Thymus (tissue), 11 donors: ENCODE data around the gene OPCML. TPM values are rescaled to one million over a fixed set of nuclear protein-coding genes. Genes with fewer than 3 reads are reported as not detected.

Source experiments
- DNase-seq, 9 donors: peaks; one replicate each; pipeline ENCODE4 v3.0.0-alpha.2; 2013; ENCODE audit warnings: low spot score in 9 of 9, low read depth in 6 of 9, missing footprints in 1 of 9
- H3K27ac ChIP-seq, 2 donors: one replicate each; pipeline ENCODE4 v1.5.1; 2013; ENCODE audit warnings: control low read depth in 1 of 2, low read depth in 1 of 2, low read length in 1 of 2, mild to moderate bottlenecking in 1 of 2, moderate library complexity in 1 of 2
- H3K27me3 ChIP-seq, 2 donors: one replicate each; pipeline ENCODE4 v1.5.1; 2013; ENCODE audit warnings: low read length in 1 of 2; ENCODE audit not compliant: control insufficient read depth in 2 of 2, insufficient read depth in 1 of 2
- H3K36me3 ChIP-seq, 2 donors: one replicate each; pipeline ENCODE4 v1.5.1; 2013; ENCODE audit warnings: low read length in 1 of 2, mild to moderate bottlenecking in 1 of 2, moderate library complexity in 1 of 2; ENCODE audit not compliant: control insufficient read depth in 2 of 2, insufficient read depth in 2 of 2
- H3K4me1 ChIP-seq, 2 donors: one replicate each; pipeline ENCODE4 v1.5.1; 2013; ENCODE audit warnings: low read length in 2 of 2; ENCODE audit not compliant: control insufficient read depth in 2 of 2, insufficient read depth in 2 of 2
- H3K4me3 ChIP-seq, 2 donors: one replicate each; pipeline ENCODE4 v1.5.1; 2013; ENCODE audit warnings: low read length in 2 of 2, control low read depth in 1 of 2, mild to moderate bottlenecking in 1 of 2
- H3K9me3 ChIP-seq, 2 donors: one replicate each; pipeline ENCODE4 v1.5.1; 2013; ENCODE audit warnings: low read length in 1 of 2, mild to moderate bottlenecking in 1 of 2; ENCODE audit not compliant: control insufficient read depth in 2 of 2, insufficient read depth in 1 of 2
- WGBS: extraction: QIAGEN DNeasy Blood & Tissue Kit; methylation state at CpG from one replicate; pipeline ENCODE4 v1.1.7; 2013; 5-methylcytosine and 5-hydroxymethylcytosine counted together
- polyA plus RNA-seq: library from polyadenylated mRNA; stranded (reverse); fragments of 200-250 nt; gene quantifications from one replicate; pipeline ENCODE4 v1.2.3, GENCODE V29; 2013
- total RNA-seq: library from RNA; stranded (reverse); fragments of 120-200 nt; gene quantifications from one replicate; pipeline ENCODE4 v1.2.4, GENCODE V29; 2013
- donor health status: healthy.

OPCML gene
- total and polyA plus RNA-seq, 2 donors, result 0.07 to 0.09 TPM

DNA sequence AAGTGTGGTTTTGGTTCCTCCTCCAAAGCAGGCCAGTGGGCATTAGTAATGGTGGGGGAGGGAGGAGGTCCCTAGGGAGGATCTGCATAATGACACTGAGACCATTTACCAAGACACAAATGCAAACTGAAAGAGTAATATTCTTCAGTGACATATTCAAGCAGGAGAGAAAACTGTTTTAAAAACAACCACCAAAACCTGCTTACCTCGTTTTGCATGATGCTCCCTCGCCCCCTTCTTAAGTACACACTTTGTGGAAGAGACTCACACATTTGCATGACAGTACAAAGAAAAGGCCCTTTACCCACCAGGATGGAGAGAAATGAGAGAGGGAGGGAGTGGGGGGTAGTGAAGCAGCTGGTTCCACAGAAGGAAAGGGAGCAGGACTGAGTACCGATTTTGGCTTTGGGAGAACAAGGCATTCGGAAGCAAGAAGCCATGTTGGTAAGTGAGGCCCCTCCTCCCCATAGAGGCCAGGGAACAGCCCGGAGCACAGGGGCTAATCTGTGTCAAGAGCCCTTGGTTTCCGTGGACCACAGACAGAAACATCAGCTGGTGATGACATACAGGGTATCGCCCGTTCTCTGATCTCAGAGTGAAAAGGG, 13.0 kb upstream of the OPCML start:
- no peak overlapping the region for H3K4me3 ChIP-seq
- H3K27ac ChIP-seq, result no peak overlapping the region
- no peaks in the 10 kb centered on the region for H3K27me3 ChIP-seq
- H3K4me1 ChIP-seq, result no peaks in the 10 kb centered on the region
- H3K36me3 ChIP-seq, result no peaks in the 10 kb centered on the region
- no peaks in the 10 kb centered on the region for H3K9me3 ChIP-seq
- 77% methylated on average over 8 of the region's 8 CpGs for WGBS
- DNase-seq, result no peak

DNA sequence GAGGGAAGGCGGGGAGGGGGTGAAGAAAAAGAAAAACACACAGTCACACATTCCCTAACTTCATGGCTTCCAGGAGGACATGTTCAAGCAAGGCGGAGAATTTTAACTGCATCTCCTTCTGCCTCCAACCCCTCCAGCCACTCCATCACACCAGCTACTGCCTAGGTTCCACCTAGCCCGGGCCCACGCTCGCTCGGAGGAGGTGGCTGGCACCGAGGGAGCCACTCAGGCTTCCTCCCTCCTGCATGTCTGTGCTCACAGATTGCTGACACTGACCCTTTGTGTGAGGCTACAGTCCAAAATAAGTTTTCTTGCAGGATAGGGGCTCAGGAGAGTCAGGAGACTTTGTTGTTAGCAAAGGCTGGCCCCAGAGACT, 9.4 kb upstream of the OPCML start:
- Histone ChIP-seq H3K4me1 (no peaks in the 10 kb centered on the region), H3K9me3 (no peaks in the 10 kb centered on the region), H3K4me3 (no peak overlapping the region), H3K27ac (no peak overlapping the region), H3K36me3 (no peaks in the 10 kb centered on the region), H3K27me3 (no peaks in the 10 kb centered on the region)
- DNase-seq, result no peak
- 77% methylated on average over 7 of the region's 7 CpGs for WGBS

DNA sequence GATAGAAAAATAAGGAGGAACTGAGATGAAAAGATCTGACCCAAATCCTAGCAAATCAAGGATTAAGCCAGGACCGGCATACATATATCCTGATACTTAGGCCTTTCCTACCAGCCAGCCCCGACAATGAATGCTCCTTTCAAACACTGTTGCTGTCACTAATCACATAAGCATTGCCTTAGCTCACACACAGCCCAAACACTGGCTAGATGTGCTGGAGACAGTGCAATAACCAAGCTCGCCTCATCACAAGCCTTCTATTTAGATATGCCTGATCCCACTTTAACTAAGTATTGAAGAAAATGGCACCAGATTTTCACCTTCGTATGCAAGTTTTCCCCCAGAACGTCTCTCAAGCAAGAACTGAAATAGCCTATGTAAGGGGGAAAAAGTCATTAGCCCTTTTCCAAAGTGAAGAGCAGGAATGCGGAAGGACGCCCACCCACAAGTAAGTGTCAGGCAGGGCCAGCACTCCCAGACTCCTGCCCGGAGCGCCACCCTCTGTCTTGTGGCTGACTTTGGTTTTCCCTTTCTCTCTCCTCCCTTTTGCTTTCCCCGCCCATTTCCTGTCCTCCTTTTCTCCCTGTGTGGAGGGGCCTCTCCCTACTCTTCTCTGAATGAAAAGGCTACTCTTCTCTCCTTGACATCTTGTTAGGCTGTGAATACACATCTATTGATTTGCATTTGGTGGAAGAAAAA, 8.9 kb upstream of the OPCML start:
- H3K4me3 ChIP-seq, result no peak overlapping the region
- H3K4me1 ChIP-seq, result no peaks in the 10 kb centered on the region
- no peaks in the 10 kb centered on the region for H3K27me3 ChIP-seq
- WGBS, result 73% methylated on average over 10 of the region's 10 CpGs
- H3K27ac ChIP-seq, result no peak overlapping the region
- H3K9me3 ChIP-seq, result no peaks in the 10 kb centered on the region
- DNase-seq, result no peak
- no peaks in the 10 kb centered on the region for H3K36me3 ChIP-seq

DNA sequence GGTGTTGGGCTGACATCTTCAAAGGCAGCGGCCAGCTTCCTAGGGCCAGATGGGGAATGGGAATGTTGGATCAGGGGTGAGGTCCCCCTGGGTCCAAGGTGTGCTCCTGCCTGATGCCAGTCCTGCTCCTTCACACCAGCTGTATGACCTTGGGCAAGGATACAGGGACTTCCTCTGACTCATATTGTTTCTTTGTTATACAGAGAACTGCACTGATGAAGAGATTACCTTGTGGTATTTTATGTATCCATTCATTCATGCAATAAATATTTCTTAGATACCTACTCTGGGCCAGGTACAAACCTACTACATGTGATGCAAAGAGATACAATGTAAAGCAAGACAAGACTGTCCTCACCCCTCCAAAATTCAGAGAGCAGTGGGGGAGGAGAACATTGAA, 3.9 kb upstream of the OPCML start:
- no peak overlapping the region for H3K4me3 ChIP-seq
- H3K9me3 ChIP-seq, result no peaks in the 10 kb centered on the region
- peaks cover 9 to 24% of the 10 kb centered on the region in 2 donors for H3K27me3 ChIP-seq
- no peaks in the 10 kb centered on the region for H3K36me3 ChIP-seq
- no peak for DNase-seq
- no peaks in the 10 kb centered on the region for H3K4me1 ChIP-seq
- 91% methylated on average over 1 of the region's 1 CpG for WGBS
- H3K27ac ChIP-seq, result no peak overlapping the region

DNA sequence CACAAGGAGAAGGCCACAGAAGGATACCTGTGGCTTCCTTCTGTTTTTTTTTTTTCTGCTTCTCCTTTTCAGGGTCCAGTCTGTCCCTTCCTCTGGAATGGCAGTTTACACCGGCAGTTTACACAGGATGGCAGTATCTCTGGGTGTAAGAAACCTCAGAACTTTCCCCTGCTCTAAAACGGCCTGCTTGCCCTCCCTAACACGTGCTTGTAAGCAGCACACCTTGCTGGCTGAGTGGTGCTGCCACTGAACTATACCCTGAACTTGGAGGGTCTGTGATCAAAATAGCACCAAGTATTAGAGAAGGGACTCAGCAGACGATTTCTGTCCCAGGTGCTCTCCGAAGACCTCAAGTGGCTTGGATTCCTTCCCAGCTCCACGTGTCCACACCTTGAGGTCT, 904 bp upstream of the OPCML start:
- Histone ChIP-seq H3K4me3 (no peak overlapping the region), H3K9me3 (no peaks in the 10 kb centered on the region), H3K36me3 (no peaks in the 10 kb centered on the region), H3K27me3 (peaks cover 15 to 46% of the 10 kb centered on the region in 2 donors), H3K4me1 (no peaks in the 10 kb centered on the region), H3K27ac (no peak overlapping the region)
- WGBS, result 41% methylated on average over 6 of the region's 6 CpGs
- DNase-seq, result no peak

DNA sequence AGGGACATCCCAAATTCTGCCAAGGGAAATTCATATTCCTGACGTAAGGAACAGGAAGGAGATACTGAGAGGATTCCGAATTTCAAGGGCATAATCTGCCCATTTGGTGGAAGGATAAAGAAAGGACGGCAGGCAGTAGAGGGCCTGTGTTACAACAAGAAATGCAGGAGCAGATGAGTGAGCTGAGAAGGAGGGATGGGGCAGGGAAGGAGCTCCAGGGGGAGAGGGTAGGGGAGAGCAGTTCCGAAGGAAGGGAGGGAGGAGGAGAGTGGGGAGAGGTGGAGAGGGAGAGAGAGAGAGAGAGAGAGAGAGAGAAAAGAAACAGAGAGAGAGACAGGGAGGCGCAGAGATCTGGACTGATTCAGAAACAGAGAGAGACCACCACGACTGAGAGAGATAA, 843 bp downstream of the OPCML start:
- H3K9me3 ChIP-seq, result no peaks in the 10 kb centered on the region
- no peak for DNase-seq
- 16% methylated on average over 6 of the region's 6 CpGs for WGBS
- H3K36me3 ChIP-seq, result no peaks in the 10 kb centered on the region
- peaks cover 15 to 48% of the 10 kb centered on the region in 2 donors for H3K27me3 ChIP-seq
- no peaks in the 10 kb centered on the region for H3K4me1 ChIP-seq
- H3K27ac ChIP-seq, result no peak overlapping the region
- H3K4me3 ChIP-seq, result no peak overlapping the region

DNA sequence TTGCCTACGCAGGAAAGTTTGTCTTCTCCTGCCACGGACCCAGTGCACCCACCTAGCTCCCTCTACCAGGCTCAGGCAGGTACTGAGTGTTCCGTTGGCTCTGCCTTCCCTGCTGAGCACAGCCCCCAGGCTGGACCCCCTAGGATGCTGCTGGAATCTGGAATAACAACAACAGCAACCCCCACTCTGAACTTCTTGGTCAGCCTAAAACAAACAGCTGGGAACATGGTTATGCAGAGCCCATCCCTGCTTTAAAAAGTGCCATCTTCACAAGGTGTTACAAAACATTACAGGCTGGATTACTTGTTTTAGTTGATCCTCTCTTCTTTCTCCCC, 1.8 kb downstream of the OPCML start:
- H3K4me1 ChIP-seq, result no peaks in the 10 kb centered on the region
- no peak for DNase-seq
- H3K9me3 ChIP-seq, result no peaks in the 10 kb centered on the region
- WGBS, result 12% methylated on average over 3 of the region's 3 CpGs
- H3K27ac ChIP-seq, result no peak overlapping the region
- H3K27me3 ChIP-seq, result peaks cover 15 to 48% of the 10 kb centered on the region in 2 donors
- no peak overlapping the region for H3K4me3 ChIP-seq
- H3K36me3 ChIP-seq, result no peaks in the 10 kb centered on the region

DNA sequence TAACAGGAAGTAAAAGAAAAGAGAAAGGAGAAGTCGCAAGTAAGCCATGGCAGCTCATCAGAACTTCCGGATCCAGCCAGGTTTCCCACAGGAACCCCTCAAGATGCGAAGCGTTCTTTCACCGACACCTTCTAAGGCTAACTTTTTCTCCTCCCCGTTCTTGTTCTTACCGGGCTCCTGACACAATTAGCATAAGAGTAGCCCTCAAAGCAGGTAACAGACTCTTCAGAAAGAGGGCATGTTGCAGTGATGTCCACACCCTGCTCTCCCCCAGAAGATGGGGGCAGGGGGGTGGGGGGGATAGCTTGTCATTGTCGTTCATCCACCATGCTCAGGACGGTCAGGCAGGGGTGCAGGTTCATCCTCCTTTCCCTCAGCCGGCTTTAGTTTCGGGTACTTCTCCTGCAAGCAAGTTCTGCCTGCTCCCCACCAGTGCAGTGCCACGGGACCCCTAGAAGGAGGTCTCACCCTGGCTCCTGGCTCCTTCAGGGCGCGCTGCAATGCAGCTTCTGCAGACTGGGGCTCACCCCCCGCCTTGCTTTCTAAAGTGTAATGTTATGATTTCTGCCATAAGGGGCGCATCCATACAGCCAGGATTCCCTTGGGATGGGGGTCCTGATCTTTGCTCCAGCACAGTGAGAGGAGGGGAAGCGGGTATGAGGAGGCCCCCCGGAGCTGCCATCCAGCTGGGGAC, 2.3 kb downstream of the OPCML start:
- WGBS, result 15% methylated on average over 18 of the region's 18 CpGs
- no peaks in the 10 kb centered on the region for H3K9me3 ChIP-seq
- peaks cover 15 to 48% of the 10 kb centered on the region in 2 donors for H3K27me3 ChIP-seq

DNA sequence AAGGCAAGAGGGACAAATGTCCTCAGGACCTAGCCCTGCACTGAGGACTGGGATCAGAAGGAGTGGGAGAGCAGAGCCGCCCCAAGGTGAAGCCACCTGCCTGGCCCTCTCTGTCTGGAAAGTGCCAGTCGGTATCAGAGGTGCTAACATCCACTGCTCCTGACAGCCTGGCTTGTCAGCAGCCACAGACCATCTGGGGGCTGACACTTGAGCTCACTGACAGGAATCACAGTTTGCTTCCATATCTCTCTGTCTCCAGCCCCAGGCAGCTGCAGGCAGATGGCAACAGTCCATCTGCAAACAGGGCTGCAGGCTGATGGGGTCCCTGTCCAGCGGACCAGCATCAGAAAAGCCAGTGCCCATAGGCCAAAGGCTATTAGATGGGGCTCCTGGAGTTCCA, 5.5 kb downstream of the OPCML start:
- no peak overlapping the region for H3K4me3 ChIP-seq
- no peaks in the 10 kb centered on the region for H3K36me3 ChIP-seq
- H3K4me1 ChIP-seq, result no peaks in the 10 kb centered on the region

More for the DNA sequence above, 2.3 kb downstream of the OPCML start:
- H3K27ac ChIP-seq, result no peak overlapping the region
- no peak for DNase-seq
- H3K4me3 ChIP-seq, result no peak overlapping the region
- H3K36me3 ChIP-seq, result no peaks in the 10 kb centered on the region
- H3K4me1 ChIP-seq, result no peaks in the 10 kb centered on the region

More for the DNA sequence above, 5.5 kb downstream of the OPCML start:
- Histone ChIP-seq H3K27ac (no peak overlapping the region), H3K27me3 (peaks cover 8 to 31% of the 10 kb centered on the region in 2 donors), H3K9me3 (no peaks in the 10 kb centered on the region)
- WGBS, result 83% methylated on average over 3 of the region's 3 CpGs
- DNase-seq, result no peak
